CD4-positive, alpha-beta T cell (primary cell): ENCODE results near the gene DYNLRB1. TPM values are rescaled to one million over a fixed set of nuclear protein-coding genes. Genes with fewer than 3 reads are reported as not detected.

ENCODE experiments used
- ATAC-seq: fragments of 200-7000 bp; cut with Tn5 transposase; one replicate; pipeline ENCODE4 v1.10.0; 2022; ENCODE audit warnings: mild to moderate bottlenecking; ENCODE audit not compliant: poor library complexity
- CTCF ChIA-PET: fragments of 350-600 bp; sonication (Branson Sonifier 250); formaldehyde crosslinking; loops from one replicate; lab custom pipeline; 2021; ENCODE audit warnings: antibody characterized with exemption, inconsistent platforms; lab: Charles Lee
- POLR2A ChIA-PET: fragments of 350-600 bp; sonication (Branson Sonifier 250); formaldehyde crosslinking; loops from one replicate; lab custom pipeline; 2021; ENCODE audit warnings: antibody characterized with exemption, inconsistent platforms; lab: Charles Lee
- DNase-seq, 14 experiments: peaks; one replicate each; pipeline ENCODE4 v3.0.0-alpha.2; 2013 to 2020; ENCODE audit warnings: mixed read lengths in 2 of 14
- H3K27ac ChIP-seq, 2 donors: one replicate each; pipeline versions ENCODE4 v1.5.1 to v1.7.0; 2013; ENCODE audit warnings: low read length in 2 of 2, low read depth in 1 of 2, mild to moderate bottlenecking in 1 of 2
- H3K27me3 ChIP-seq, 2 experiments: 1 replicate in 1 of 2; 2 replicates in 1 of 2; pipeline versions ENCODE4 v1.6.1 to v1.7.0; 2013; ENCODE audit warnings: low read length in 2 of 2, control low read depth in 1 of 2, mild to moderate bottlenecking in 1 of 2, moderate library complexity in 1 of 2; ENCODE audit not compliant: insufficient read depth in 2 of 2, control insufficient read depth in 1 of 2
- H3K36me3 ChIP-seq: one replicate; pipeline ENCODE4 v1.6.1; 2013; ENCODE audit warnings: low read length, control low read depth; ENCODE audit not compliant: insufficient read depth
- H3K4me1 ChIP-seq: one replicate; pipeline ENCODE4 v1.6.1; 2013; ENCODE audit warnings: low read length, control low read depth; ENCODE audit not compliant: insufficient read depth
- H3K4me3 ChIP-seq: one replicate; pipeline ENCODE4 v1.5.1; 2013; ENCODE audit warnings: mild to moderate bottlenecking, low read length, moderate library complexity
- H3K9me3 ChIP-seq, 2 experiments: 1 replicate in 1 of 2; 2 replicates in 1 of 2; pipeline versions ENCODE4 v1.6.1 to v1.7.0; 2013; ENCODE audit warnings: low read length in 2 of 2, mild to moderate bottlenecking in 2 of 2, control low read depth in 1 of 2, moderate library complexity in 1 of 2; ENCODE audit not compliant: control insufficient read depth in 1 of 2, insufficient read depth in 1 of 2
- H3K27ac Mint-ChIP-seq: one replicate; pipeline ENCODE4 v1.8.0; 2020; ENCODE audit warnings: mixed read lengths
- H3K27me3 Mint-ChIP-seq: one replicate; pipeline ENCODE4 v1.8.0; 2021; ENCODE audit warnings: mixed read lengths
- H3K36me3 Mint-ChIP-seq: one replicate; pipeline ENCODE4 v1.8.0; 2021; ENCODE audit warnings: low read depth, mixed read lengths
- H3K4me1 Mint-ChIP-seq: one replicate; pipeline ENCODE4 v1.8.0; 2021; ENCODE audit warnings: low read depth, mixed read lengths
- H3K4me3 Mint-ChIP-seq: one replicate; pipeline ENCODE4 v1.8.0; 2020; ENCODE audit warnings: mild to moderate bottlenecking, mixed read lengths
- H3K9me3 Mint-ChIP-seq: one replicate; pipeline ENCODE4 v1.8.0; 2020; ENCODE audit warnings: mixed read lengths
- CTCF ChIP-seq: fragments of 200-600 bp; IDR thresholded peaks from one replicate; pipeline ENCODE4 v1.8.0; 2022; ENCODE audit warnings: antibody characterized with exemption, mild to moderate bottlenecking
- intact Hi-C, 2 experiments: fragments of 100-400 bp; cut with DNase I in 1 of 2; cut with micrococcal nuclease in 1 of 2; formaldehyde crosslinking; loops; one replicate each; pipeline versions ENCODE4 v1.15.1 to v1.9.0; 2023 to 2025; cut with DNase I, micrococcal nuclease
- total RNA-seq, 174 experiments: library from RNA in 2 of 174; stranded (reverse) in 2 of 174; gene quantifications; one replicate each; pipeline ENCODE4 v1.2.3 and lab custom pipeline; 2021 to 2026

DYNLRB1 gene
- total RNA-seq, 2 experiments from 2014 or later, result 38.3 to 40.3 TPM

DNA sequence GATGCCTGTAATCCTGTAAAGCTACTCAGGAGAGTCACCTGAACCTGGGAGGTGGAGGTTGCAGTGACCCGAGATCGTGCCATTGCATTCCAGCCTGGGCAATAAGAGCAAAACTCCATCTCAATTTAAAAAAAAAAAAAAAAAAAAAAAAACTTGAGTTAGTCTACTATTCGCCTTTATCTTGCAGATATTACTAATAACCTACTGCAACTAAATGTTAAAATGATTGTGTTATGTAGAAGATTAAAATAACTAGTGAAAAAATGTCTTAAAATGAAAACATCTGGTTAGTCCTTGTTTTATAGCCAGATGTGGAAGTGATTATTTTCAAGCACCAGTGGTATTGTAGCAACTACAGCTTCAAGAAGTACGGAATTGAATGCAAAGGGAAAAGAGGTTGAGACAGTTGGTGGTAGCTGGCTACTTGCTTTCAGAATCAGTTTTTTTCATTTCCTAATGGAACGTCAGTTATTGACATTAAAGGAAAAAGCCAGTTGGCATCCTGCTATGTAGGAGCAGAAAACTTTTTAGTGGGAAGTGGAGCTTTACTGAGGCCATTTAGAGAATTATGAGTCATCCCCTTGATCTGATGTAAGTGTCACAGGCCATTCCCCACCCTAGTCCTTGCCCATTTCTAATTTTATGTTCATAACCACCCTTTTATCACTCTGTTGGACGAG lies 43.8 kb upstream of the DYNLRB1 start:
- H3K4me3 Mint-ChIP-seq, result no peak overlapping the region
- Histone ChIP-seq H3K36me3 (peaks cover 31% of the 10 kb centered on the region), H3K4me1 (no peaks in the 10 kb centered on the region), H3K27me3 (no peaks in the 10 kb centered on the region), H3K4me3 (no peak overlapping the region), H3K27ac (no peak overlapping the region), H3K9me3 (no peaks in the 10 kb centered on the region)
- ATAC-seq, result no peak
- DNase-seq, result no peak
- peaks cover 81% of the 10 kb centered on the region for H3K36me3 Mint-ChIP-seq
- H3K4me1 Mint-ChIP-seq, result peaks cover 6% of the 10 kb centered on the region
- CTCF ChIA-PET, result interaction anchor here (0.6 to 1.8 kb wide), 3 partner anchors 12 to 160 kb away, joined by 3 to 6 read pairs (median 3); no protein-coding TSS in a partner anchor
- no peak for TF ChIP-seq CTCF
- no peaks in the 10 kb centered on the region for H3K9me3 Mint-ChIP-seq
- no peak overlapping the region for H3K27ac Mint-ChIP-seq
- POLR2A ChIA-PET, result no interaction called here
- intact Hi-C loops, result no loop called here
- H3K27me3 Mint-ChIP-seq, result no peaks in the 10 kb centered on the region

DNA sequence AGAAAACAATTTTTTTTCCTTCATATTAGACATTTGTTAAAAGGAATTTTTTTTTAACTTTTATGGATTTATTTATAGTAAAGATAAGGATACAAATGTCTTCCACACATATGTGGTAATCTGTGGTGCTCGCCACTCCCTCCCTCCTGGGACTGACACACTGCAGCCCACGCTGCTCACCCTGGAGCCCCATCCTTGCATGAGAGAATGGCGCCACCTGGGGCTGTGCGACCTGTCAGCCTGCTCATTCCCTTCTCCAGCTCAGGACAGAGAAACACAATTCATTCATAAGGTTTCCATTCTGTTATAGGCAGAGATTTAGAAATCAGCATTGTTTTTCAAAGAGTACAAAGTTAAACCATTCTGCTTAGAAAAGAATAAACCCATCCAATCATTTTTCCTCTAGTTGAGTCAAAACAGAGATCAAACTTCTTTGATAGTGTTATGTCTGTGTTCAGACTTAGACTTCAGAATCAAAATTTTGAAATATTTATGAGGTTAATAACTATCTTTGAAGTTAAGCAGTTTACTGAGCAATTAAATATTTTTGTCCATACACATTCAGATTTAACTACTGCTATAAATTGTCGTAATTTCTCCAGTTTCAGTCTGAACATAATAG lies 42.8 kb upstream of the DYNLRB1 start:
- POLR2A ChIA-PET, result no interaction called here
- intact Hi-C loops, result loop anchor here in 1 of 2 experiments (1.0 kb wide), 1 partner anchor 161 kb away; no protein-coding TSS in a partner anchor

More for the DNA sequence above, 42.8 kb upstream of the DYNLRB1 start:
- Histone ChIP-seq H3K4me1 (no peaks in the 10 kb centered on the region), H3K27ac (no peak overlapping the region), H3K36me3 (peaks cover 40% of the 10 kb centered on the region), H3K27me3 (no peaks in the 10 kb centered on the region), H3K9me3 (no peaks in the 10 kb centered on the region), H3K4me3 (no peak overlapping the region)
- H3K27ac Mint-ChIP-seq, result no peak overlapping the region
- no peaks in the 10 kb centered on the region for H3K27me3 Mint-ChIP-seq
- H3K9me3 Mint-ChIP-seq, result no peaks in the 10 kb centered on the region
- no peak overlapping the region for H3K4me3 Mint-ChIP-seq
- peak in 10 of 14 experiments; percentile 3 to 41 (median 19) for DNase-seq
- peaks cover 82% of the 10 kb centered on the region for H3K36me3 Mint-ChIP-seq
- TF ChIP-seq CTCF, result peak; percentile 9
- peaks cover 6% of the 10 kb centered on the region for H3K4me1 Mint-ChIP-seq
- CTCF ChIA-PET, result interaction anchor here (1.8 kb wide), 1 partner anchor 161 kb away, joined by 6 read pairs; no protein-coding TSS in a partner anchor
- ATAC-seq, result no peak
